Measurements from ENCODE around the gene PKD1. TPM values are rescaled to one million over a fixed set of nuclear protein-coding genes. Genes with fewer than 3 reads are reported as not detected.
A peak's percentile ranks its signal among the peaks of the same experiment; 100 is the strongest.

PKD1 gene
- total and polyA plus RNA-seq, 2 experiments from 2014 or later: 35.9 to 60.6 TPM

DNA sequence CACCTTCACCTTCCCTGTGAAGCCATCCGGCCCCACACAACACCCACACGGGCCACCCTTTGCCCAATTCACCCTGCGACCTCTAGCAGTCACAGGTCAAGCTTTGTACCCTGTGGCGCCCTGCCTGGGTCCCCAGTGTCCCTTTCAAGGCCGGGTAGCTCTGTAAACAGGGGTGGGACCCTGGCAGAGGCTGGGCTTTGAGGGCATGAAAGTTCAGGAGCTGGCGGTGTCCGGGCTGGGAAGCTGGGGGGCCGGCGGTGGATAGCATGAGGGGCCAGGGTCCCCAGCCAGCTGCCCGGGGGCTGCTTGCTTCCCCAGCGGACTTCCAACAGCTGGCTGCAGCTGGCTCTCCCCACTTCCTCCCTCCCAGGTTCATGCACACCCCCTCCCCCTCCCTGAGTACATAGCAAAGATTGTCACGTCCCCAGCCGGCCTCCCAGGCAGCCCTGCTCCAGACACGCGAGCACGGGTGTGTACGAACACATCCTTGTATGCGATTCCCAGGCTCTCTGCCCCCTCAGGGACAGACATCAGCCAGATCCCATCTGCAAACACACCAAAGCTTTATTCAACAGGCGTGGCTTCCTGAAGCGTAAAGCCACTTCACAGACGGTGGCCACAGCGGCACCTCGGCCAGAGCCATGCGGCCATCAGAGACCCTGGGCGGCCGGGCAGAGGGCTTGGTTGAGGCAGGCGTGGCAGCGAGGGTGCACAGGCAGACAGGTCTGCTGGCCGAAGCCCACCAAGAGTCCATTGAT lies 96.2 kb downstream of the PKD1 start:
- Histone ChIP-seq H3K4me1 (ENCODE audit: insufficient read depth) (peaks cover 67% of the 10 kb centered on the region), H3K79me2 (peaks cover 5% of the 10 kb centered on the region), H3K4me3 (no peak overlapping the region), H4K20me1 (ENCODE audit: insufficient read depth, poor library complexity, severe bottlenecking) (no peaks in the 10 kb centered on the region), H3K36me3 (replicated peaks; ENCODE audit: insufficient read depth, low read depth) (no peaks in the 10 kb centered on the region), H3K4me2 (peak overlapping the region; percentile 58), H3K9me3 (ENCODE audit: low read depth) (no peaks in the 10 kb centered on the region), H2AFZ (no peak overlapping the region), H3K27me3 (no peaks in the 10 kb centered on the region), H3K9me2 (replicated peaks; ENCODE audit: insufficient read depth) (no peaks in the 10 kb centered on the region), H3K27ac (peak overlapping the region; percentile 94)
- DNase-seq (ENCODE audit: low spot score): peak; percentile 95
- TF ChIP-seq EZH2phosphoT487 (IDR thresholded peaks at IDR 0.05; ENCODE audit: low read depth, severe bottlenecking, unreplicated experiment) (no peak), EZH2 (IDR thresholded peaks at IDR 0.05; ENCODE audit: borderline replicate concordance) (no peak)
- TF ChIP-seq, protein P1, sequence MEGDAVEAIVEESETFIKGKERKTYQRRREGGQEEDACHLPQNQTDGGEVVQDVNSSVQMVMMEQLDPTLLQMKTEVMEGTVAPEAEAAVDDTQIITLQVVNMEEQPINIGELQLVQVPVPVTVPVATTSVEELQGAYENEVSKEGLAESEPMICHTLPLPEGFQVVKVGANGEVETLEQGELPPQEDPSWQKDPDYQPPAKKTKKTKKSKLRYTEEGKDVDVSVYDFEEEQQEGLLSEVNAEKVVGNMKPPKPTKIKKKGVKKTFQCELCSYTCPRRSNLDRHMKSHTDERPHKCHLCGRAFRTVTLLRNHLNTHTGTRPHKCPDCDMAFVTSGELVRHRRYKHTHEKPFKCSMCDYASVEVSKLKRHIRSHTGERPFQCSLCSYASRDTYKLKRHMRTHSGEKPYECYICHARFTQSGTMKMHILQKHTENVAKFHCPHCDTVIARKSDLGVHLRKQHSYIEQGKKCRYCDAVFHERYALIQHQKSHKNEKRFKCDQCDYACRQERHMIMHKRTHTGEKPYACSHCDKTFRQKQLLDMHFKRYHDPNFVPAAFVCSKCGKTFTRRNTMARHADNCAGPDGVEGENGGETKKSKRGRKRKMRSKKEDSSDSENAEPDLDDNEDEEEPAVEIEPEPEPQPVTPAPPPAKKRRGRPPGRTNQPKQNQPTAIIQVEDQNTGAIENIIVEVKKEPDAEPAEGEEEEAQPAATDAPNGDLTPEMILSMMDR (IDR thresholded peaks at IDR 0.05; ENCODE audit: poor library complexity): no peak
- WGBS (ENCODE audit: low lambda C conversion rate, missing lambda C conversion rate): 28% methylated on average over 28 of the region's 29 CpGs

MicroRNAs encoded within 50 kb of the gene (microRNA counts, 767-probe panel; counts per million panel counts)
- not detected for microRNA hsa-miR-1225-3p
- not detected for microRNA hsa-miR-1225-5p
- not detected for microRNA hsa-miR-3180
- microRNA hsa-miR-4516: 9,582 counts per million, percentile 76 among the panel's probes with 10 or more counts

Small RNA genes lying within 50 kb of the gene (microRNA-seq; reads per million reads assigned to microRNA genes)
- gene MIR1225 (not detected), gene MIR3180-5 (not detected), gene MIR4516 (not detected), gene MIR6511B1 (not detected)

Small RNA genes lying within 50 kb of the gene (small RNA-seq; reads per million reads assigned to genes)
- not detected for gene MIR1225
- gene MIR3180-5: not detected
- not detected for gene MIR4516
- gene RF00019: not detected
- not detected for gene SNORD60

Other genes starting within 250 kb of the PKD1 start
- gene HS3ST6, start 217.5 kb downstream of the PKD1 start, total RNA-seq: not detected in 2 replicates
- 0.41 and 0.63 TPM in 2 replicates for gene HS3ST6, start 217.5 kb downstream of the PKD1 start, polyA plus RNA-seq
- gene MSRB1, start 192.7 kb downstream of the PKD1 start, total RNA-seq: 31.3 and 43.4 TPM in 2 replicates
- gene MSRB1, start 192.7 kb downstream of the PKD1 start, polyA plus RNA-seq: 48.7 and 62.4 TPM in 2 replicates
- not detected in 2 replicates for gene RPL3L, start 181.2 kb downstream of the PKD1 start, total RNA-seq
- gene RPL3L, start 181.2 kb downstream of the PKD1 start, polyA plus RNA-seq: 0.08 TPM in 1 of 2 replicates, not detected in the other
- 162 and 234 TPM in 2 replicates for gene NDUFB10, start 176.4 kb downstream of the PKD1 start, total RNA-seq
- 244 and 251 TPM in 2 replicates for gene NDUFB10, start 176.4 kb downstream of the PKD1 start, polyA plus RNA-seq
- gene RPS2, start 171.1 kb downstream of the PKD1 start, total RNA-seq: 1,991 and 2,285 TPM in 2 replicates
- gene RPS2, start 171.1 kb downstream of the PKD1 start, polyA plus RNA-seq: 1,449 and 1,663 TPM in 2 replicates
- gene RNF151, start 169.0 kb downstream of the PKD1 start, total RNA-seq: not detected in 2 replicates
- not detected in 2 replicates for gene RNF151, start 169.0 kb downstream of the PKD1 start, polyA plus RNA-seq
- gene TBL3, start 163.8 kb downstream of the PKD1 start, total RNA-seq: 19.9 and 24.2 TPM in 2 replicates
- 48.5 and 56.3 TPM in 2 replicates for gene TBL3, start 163.8 kb downstream of the PKD1 start, polyA plus RNA-seq
- 2.3 and 5.1 TPM in 2 replicates for gene NOXO1, start 154.4 kb downstream of the PKD1 start, total RNA-seq
- gene NOXO1, start 154.4 kb downstream of the PKD1 start, polyA plus RNA-seq: 5.4 and 6.0 TPM in 2 replicates
- gene GFER, start 151.7 kb downstream of the PKD1 start, total RNA-seq: 34.0 and 34.9 TPM in 2 replicates
- 44.0 and 56.8 TPM in 2 replicates for gene GFER, start 151.7 kb downstream of the PKD1 start, polyA plus RNA-seq
- gene SYNGR3, start 145.9 kb downstream of the PKD1 start, total RNA-seq: 1.4 and 2.2 TPM in 2 replicates
- gene SYNGR3, start 145.9 kb downstream of the PKD1 start, polyA plus RNA-seq: 1.5 and 2.5 TPM in 2 replicates
- 22.8 and 42.6 TPM in 2 replicates for gene ZNF598, start 126.1 kb downstream of the PKD1 start, total RNA-seq
- gene ZNF598, start 126.1 kb downstream of the PKD1 start, polyA plus RNA-seq: 29.5 and 36.8 TPM in 2 replicates
- gene NPW, start 116.1 kb downstream of the PKD1 start, total RNA-seq: 2.7 and 4.1 TPM in 2 replicates
- 45.2 and 57.6 TPM in 2 replicates for gene NPW, start 116.1 kb downstream of the PKD1 start, polyA plus RNA-seq
- gene NHERF2, start 109.0 kb downstream of the PKD1 start, total RNA-seq: 25.9 and 29.6 TPM in 2 replicates
- gene NHERF2, start 109.0 kb downstream of the PKD1 start, polyA plus RNA-seq: 37.7 and 43.8 TPM in 2 replicates
- 19.6 and 20.2 TPM in 2 replicates for gene NTHL1, start 88.1 kb downstream of the PKD1 start, total RNA-seq
- gene NTHL1, start 88.1 kb downstream of the PKD1 start, polyA plus RNA-seq: 23.4 and 28.5 TPM in 2 replicates
- 39.5 and 41.8 TPM in 2 replicates for gene TSC2, start 87.9 kb downstream of the PKD1 start, total RNA-seq
- 78.7 and 113 TPM in 2 replicates for gene TSC2, start 87.9 kb downstream of the PKD1 start, polyA plus RNA-seq
- 4.1 and 8.3 TPM in 2 replicates for gene RAB26, start 12.7 kb upstream of the PKD1 start, total RNA-seq
- gene RAB26, start 12.7 kb upstream of the PKD1 start, polyA plus RNA-seq: 11.3 and 15.0 TPM in 2 replicates
- 55.1 and 73.4 TPM in 2 replicates for gene TRAF7, start 19.9 kb upstream of the PKD1 start, total RNA-seq
- gene TRAF7, start 19.9 kb upstream of the PKD1 start, polyA plus RNA-seq: 30.0 and 37.4 TPM in 2 replicates
- gene CASKIN1, start 60.7 kb upstream of the PKD1 start, total RNA-seq: 0.47 and 0.80 TPM in 2 replicates
- gene CASKIN1, start 60.7 kb upstream of the PKD1 start, polyA plus RNA-seq: 1.7 TPM in 2 replicates
- gene MLST8, start 69.6 kb upstream of the PKD1 start, total RNA-seq: 28.3 and 52.4 TPM in 2 replicates
- gene MLST8, start 69.6 kb upstream of the PKD1 start, polyA plus RNA-seq: 87.3 and 88.3 TPM in 2 replicates
- 3.3 and 9.9 TPM in 2 replicates for gene BRICD5, start 75.0 kb upstream of the PKD1 start, total RNA-seq
- 6.2 and 14.8 TPM in 2 replicates for gene BRICD5, start 75.0 kb upstream of the PKD1 start, polyA plus RNA-seq
- gene PGP, start 78.9 kb upstream of the PKD1 start, total RNA-seq: 20.6 and 24.8 TPM in 2 replicates
- 34.2 and 38.0 TPM in 2 replicates for gene PGP, start 78.9 kb upstream of the PKD1 start, polyA plus RNA-seq
- gene E4F1, start 87.7 kb upstream of the PKD1 start, total RNA-seq: 18.1 and 19.7 TPM in 2 replicates
- 15.5 and 28.4 TPM in 2 replicates for gene E4F1, start 87.7 kb upstream of the PKD1 start, polyA plus RNA-seq
- gene DNASE1L2, start 100.5 kb upstream of the PKD1 start, total RNA-seq: 0.23 and 0.64 TPM in 2 replicates
- gene DNASE1L2, start 100.5 kb upstream of the PKD1 start, polyA plus RNA-seq: 0.27 and 0.80 TPM in 2 replicates
- gene ECI1, start 115.7 kb upstream of the PKD1 start, total RNA-seq: 59.9 and 71.4 TPM in 2 replicates
- gene ECI1, start 115.7 kb upstream of the PKD1 start, polyA plus RNA-seq: 133 and 156 TPM in 2 replicates
- gene RNPS1, start 132.2 kb upstream of the PKD1 start, total RNA-seq: 107 and 128 TPM in 2 replicates
- 198 and 211 TPM in 2 replicates for gene RNPS1, start 132.2 kb upstream of the PKD1 start, polyA plus RNA-seq
- 1.5 and 1.8 TPM in 2 replicates for gene ABCA3, start 204.8 kb upstream of the PKD1 start, total RNA-seq
- gene ABCA3, start 204.8 kb upstream of the PKD1 start, polyA plus RNA-seq: 0.94 and 4.9 TPM in 2 replicates